ENCODE results near the gene VAC14. TPM values are rescaled to one million over a fixed set of nuclear protein-coding genes. Genes with fewer than 3 reads are reported as not detected.

Gene VAC14
- total and polyA plus RNA-seq, 5 donors: 18.2 to 27.4 (median 23.0) TPM

GRCh38 chr16:70656712-70657263 is 144.2 kb downstream of the VAC14 start:
- Histone ChIP-seq H3K4me1 (ENCODE audit: control insufficient read depth, insufficient read depth, low read length) (no peaks in the 10 kb centered on the region), H3K9me3 (ENCODE audit: control insufficient read depth, low read length) (no peaks in the 10 kb centered on the region), H3K27ac (ENCODE audit: low read length) (no peak overlapping the region), H3K27me3 (ENCODE audit: control insufficient read depth, insufficient read depth) (no peaks in the 10 kb centered on the region), H3K4me3 (ENCODE audit: low read length) (no peak overlapping the region)
- WGBS: 69% methylated on average over 22 of the region's 22 CpGs
- no peak for ATAC-seq
- DNase-seq: peak in 1 of 3 donors; percentile 41
- intact Hi-C loops (cut with DNase I): loop anchor here in 2 of 4 donors (10.0 kb wide), 4 partner anchors 82 to 322 kb away; partner anchors contain the start of genes COG4 (in 1 of the 2) and SF3B3 (in 1 of the 2)

DNA sequence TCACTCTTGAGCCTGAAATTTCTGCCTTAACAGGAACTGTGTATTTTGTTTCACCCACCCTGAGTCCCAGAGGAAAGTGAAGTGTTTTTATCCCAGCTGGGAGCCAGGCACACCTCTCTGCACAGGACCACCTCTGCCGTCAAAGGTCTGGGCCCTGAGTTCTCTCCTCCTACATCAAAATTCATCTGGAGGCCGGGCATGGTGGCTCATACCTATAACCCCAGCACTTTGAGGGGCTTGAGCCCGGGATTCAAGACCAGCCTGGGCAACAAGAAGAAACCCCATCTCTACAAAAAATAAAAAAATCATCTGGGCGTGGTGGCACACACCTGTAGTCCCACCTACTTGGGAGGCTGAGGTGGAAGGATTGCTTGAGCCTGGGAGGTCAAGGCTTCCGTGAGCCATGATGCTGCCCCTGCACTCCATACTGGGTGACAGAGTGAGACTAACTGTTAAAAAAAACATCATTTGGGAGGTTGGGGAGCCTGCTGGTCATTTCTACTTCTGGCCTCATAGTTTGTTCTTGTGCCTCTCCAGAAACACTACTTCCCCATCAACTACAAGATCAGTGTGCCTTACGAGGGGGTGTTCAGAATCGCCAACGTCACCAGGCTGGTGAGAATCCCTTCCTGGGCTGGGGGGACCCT is 144.8 kb downstream of the VAC14 start:
- Histone ChIP-seq H3K9me3 (ENCODE audit: control insufficient read depth, low read length) (no peaks in the 10 kb centered on the region), H3K27ac (ENCODE audit: low read length) (no peak overlapping the region), H3K4me3 (ENCODE audit: low read length) (no peak overlapping the region), H3K27me3 (ENCODE audit: control insufficient read depth, insufficient read depth) (no peaks in the 10 kb centered on the region), H3K4me1 (ENCODE audit: control insufficient read depth, insufficient read depth, low read length) (no peaks in the 10 kb centered on the region)
- intact Hi-C loops (cut with DNase I): loop anchor here in 2 of 4 donors (10.0 kb wide), 4 partner anchors 81 to 321 kb away; partner anchors contain the start of genes COG4 (in 1 of the 2) and SF3B3 (in 1 of the 2)
- ATAC-seq (no peak), DNase-seq (no peak)
- 83% methylated on average over 8 of the region's 8 CpGs for WGBS

GRCh38 chr16:70653809-70654771 is 146.9 kb downstream of the VAC14 start:
- 38% methylated on average over 35 of the region's 35 CpGs for WGBS
- DNase-seq: peak; percentile 70 to 89 (median 84)
- H3K27me3 ChIP-seq (ENCODE audit: control insufficient read depth, insufficient read depth): no peaks in the 10 kb centered on the region
- ATAC-seq: peak; percentile 86 to 88
- intact Hi-C loops (cut with DNase I): loop anchor here in 3 of 4 donors (5.0 to 10.0 kb wide), 6 partner anchors 79 to 319 kb away; partner anchors contain the start of genes COG4 (in 1 of the 3) and SF3B3 (in 1 of the 3)
- H3K9me3 ChIP-seq (ENCODE audit: control insufficient read depth, low read length): no peaks in the 10 kb centered on the region
- no peaks in the 10 kb centered on the region for H3K4me1 ChIP-seq (ENCODE audit: control insufficient read depth, insufficient read depth, low read length)
- no peak overlapping the region for H3K4me3 ChIP-seq (ENCODE audit: low read length)
- H3K27ac ChIP-seq (ENCODE audit: low read length): no peak overlapping the region

DNA sequence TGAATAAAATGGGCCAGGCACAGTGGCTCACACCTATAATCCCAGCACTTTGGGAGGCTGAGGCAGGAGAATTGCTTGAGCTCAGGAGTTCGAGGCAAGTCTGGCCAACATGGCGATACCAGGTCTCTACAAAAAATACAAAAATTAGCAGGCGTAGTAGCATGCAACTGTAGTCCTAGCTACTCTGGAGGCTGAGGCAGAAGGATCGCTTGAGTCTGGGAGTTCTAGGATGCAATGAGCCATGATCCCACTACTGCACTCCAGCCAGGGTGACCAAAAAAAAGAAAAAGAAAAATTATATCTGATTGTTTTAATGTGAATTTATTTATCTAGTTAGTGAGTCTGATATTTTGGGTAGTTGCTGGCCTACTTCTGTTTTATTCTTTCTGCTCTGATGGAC is 147.6 kb downstream of the VAC14 start:
- Histone ChIP-seq H3K27ac (ENCODE audit: low read length) (no peak overlapping the region), H3K27me3 (ENCODE audit: control insufficient read depth, insufficient read depth) (no peaks in the 10 kb centered on the region), H3K4me3 (ENCODE audit: low read length) (no peak overlapping the region), H3K9me3 (ENCODE audit: control insufficient read depth, low read length) (no peaks in the 10 kb centered on the region), H3K4me1 (ENCODE audit: control insufficient read depth, insufficient read depth, low read length) (no peaks in the 10 kb centered on the region)
- DNase-seq (no peak), ATAC-seq (no peak)
- WGBS: 87% methylated on average over 4 of the region's 4 CpGs
- intact Hi-C loops (cut with DNase I): loop anchor here in 3 of 4 donors (5.0 to 10.0 kb wide), 6 partner anchors 79 to 319 kb away; partner anchors contain the start of genes COG4 (in 1 of the 3) and SF3B3 (in 1 of the 3)

GRCh38 chr16:70652322-70652721 is 148.6 kb downstream of the VAC14 start:
- Histone ChIP-seq H3K27ac (ENCODE audit: low read length) (no peak overlapping the region), H3K9me3 (ENCODE audit: control insufficient read depth, low read length) (no peaks in the 10 kb centered on the region), H3K4me1 (ENCODE audit: control insufficient read depth, insufficient read depth, low read length) (no peaks in the 10 kb centered on the region), H3K4me3 (ENCODE audit: low read length) (no peak overlapping the region), H3K27me3 (ENCODE audit: control insufficient read depth, insufficient read depth) (no peaks in the 10 kb centered on the region)
- 71% methylated on average over 2 of the region's 2 CpGs for WGBS
- no peak for ATAC-seq
- intact Hi-C loops (cut with DNase I): loop anchor here in 3 of 4 donors (5.0 to 10.0 kb wide), 6 partner anchors 78 to 318 kb away; partner anchors contain the start of genes COG4 (in 1 of the 3) and SF3B3 (in 1 of the 3)
- no peak for DNase-seq

- Histone ChIP-seq H3K4me1 (ENCODE audit: control insufficient read depth, insufficient read depth, low read length) (no peaks in the 10 kb centered on the region), H3K27me3 (ENCODE audit: control insufficient read depth, insufficient read depth) (no peaks in the 10 kb centered on the region), H3K4me3 (ENCODE audit: low read length) (no peak overlapping the region), H3K9me3 (ENCODE audit: control insufficient read depth, low read length) (no peaks in the 10 kb centered on the region), H3K27ac (ENCODE audit: low read length) (no peak overlapping the region)
- WGBS: 93% methylated on average over 3 of the region's 3 CpGs
- intact Hi-C loops (cut with DNase I): loop anchor here in 3 of 4 donors (5.0 to 10.0 kb wide), 6 partner anchors 77 to 317 kb away; partner anchors contain the start of genes COG4 (in 1 of the 3) and SF3B3 (in 1 of the 3)
- ATAC-seq (no peak), DNase-seq (no peak)
Observed at GRCh38 chr16:70651524-70651923, 149.4 kb downstream of the VAC14 start.

GRCh38 chr16:70650216-70650615 is 150.7 kb downstream of the VAC14 start:
- intact Hi-C loops (cut with DNase I): loop anchor here in 3 of 4 donors (5.0 to 10.0 kb wide), 6 partner anchors 75 to 315 kb away; partner anchors contain the start of genes COG4 (in 1 of the 3) and SF3B3 (in 1 of the 3)

GRCh38 chr16:70649300-70649699 is 151.7 kb downstream of the VAC14 start:
- H3K27me3 ChIP-seq (ENCODE audit: control insufficient read depth, insufficient read depth): no peaks in the 10 kb centered on the region
- WGBS: 88% methylated on average over 7 of the region's 7 CpGs
- DNase-seq (no peak), ATAC-seq (no peak)
- no peak overlapping the region for H3K27ac ChIP-seq (ENCODE audit: low read length)
- no peaks in the 10 kb centered on the region for H3K9me3 ChIP-seq (ENCODE audit: control insufficient read depth, low read length)
- intact Hi-C loops (cut with DNase I): loop anchor here in 1 of 4 donors (10.0 kb wide), 1 partner anchor 114 kb away; no protein-coding TSS in a partner anchor
- no peaks in the 10 kb centered on the region for H3K4me1 ChIP-seq (ENCODE audit: control insufficient read depth, insufficient read depth, low read length)
- H3K4me3 ChIP-seq (ENCODE audit: low read length): no peak overlapping the region

More at GRCh38 chr16:70650216-70650615, 150.7 kb downstream of the VAC14 start:
- no peaks in the 10 kb centered on the region for H3K4me1 ChIP-seq (ENCODE audit: control insufficient read depth, insufficient read depth, low read length)
- DNase-seq (peak in 1 of 3 donors; percentile 33), ATAC-seq (no peak)
- no peaks in the 10 kb centered on the region for H3K9me3 ChIP-seq (ENCODE audit: control insufficient read depth, low read length)
- 76% methylated on average over 4 of the region's 4 CpGs for WGBS
- no peak overlapping the region for H3K4me3 ChIP-seq (ENCODE audit: low read length)
- no peak overlapping the region for H3K27ac ChIP-seq (ENCODE audit: low read length)
- H3K27me3 ChIP-seq (ENCODE audit: control insufficient read depth, insufficient read depth): no peaks in the 10 kb centered on the region

- DNase-seq (no peak), ATAC-seq (no peak)
- H3K27ac ChIP-seq (ENCODE audit: low read length): no peak overlapping the region
- intact Hi-C loops (cut with DNase I): loop anchor here in 1 of 4 donors (10.0 kb wide), 1 partner anchor 114 kb away; no protein-coding TSS in a partner anchor
- no peaks in the 10 kb centered on the region for H3K27me3 ChIP-seq (ENCODE audit: control insufficient read depth, insufficient read depth)
- H3K4me1 ChIP-seq (ENCODE audit: control insufficient read depth, insufficient read depth, low read length): no peaks in the 10 kb centered on the region
- no peak overlapping the region for H3K4me3 ChIP-seq (ENCODE audit: low read length)
- no peaks in the 10 kb centered on the region for H3K9me3 ChIP-seq (ENCODE audit: control insufficient read depth, low read length)
- WGBS: 88% methylated on average over 6 of the region's 6 CpGs
Observed at GRCh38 chr16:70648606-70649005, 152.4 kb downstream of the VAC14 start.
